IPS-18c (cell line): ENCODE data around the gene LRRC36.
"Not testable (repeated sequence)": the region's sequence is repeated elsewhere in the genome, so short reads cannot be mapped to it uniquely, and the experiment has no call there.

Experiments
- H3K4me3 ChIP-seq: 2 replicates; pipeline ENCODE4 v1.7.0; 2013; ENCODE audit warnings: low read depth, mild to moderate bottlenecking, low read length, moderate library complexity; ENCODE audit not compliant: insufficient read depth
- H3K9me3 ChIP-seq: one replicate; pipeline ENCODE4 v1.6.1; 2013; ENCODE audit warnings: mild to moderate bottlenecking, low read length, moderate library complexity; ENCODE audit not compliant: control insufficient read depth, insufficient read depth

The LRRC36 gene

GRCh38 chr16:67404740-67405226 is 78.2 kb downstream of the LRRC36 start:
- no peak overlapping the region for H3K4me3 ChIP-seq
- no peaks in the 10 kb centered on the region for H3K9me3 ChIP-seq

- Histone ChIP-seq H3K4me3 (no peak overlapping the region), H3K9me3 (no peaks in the 10 kb centered on the region)
These were observed 78.7 kb downstream of the LRRC36 start for GRCh38 chr16:67405336-67405735.

DNA sequence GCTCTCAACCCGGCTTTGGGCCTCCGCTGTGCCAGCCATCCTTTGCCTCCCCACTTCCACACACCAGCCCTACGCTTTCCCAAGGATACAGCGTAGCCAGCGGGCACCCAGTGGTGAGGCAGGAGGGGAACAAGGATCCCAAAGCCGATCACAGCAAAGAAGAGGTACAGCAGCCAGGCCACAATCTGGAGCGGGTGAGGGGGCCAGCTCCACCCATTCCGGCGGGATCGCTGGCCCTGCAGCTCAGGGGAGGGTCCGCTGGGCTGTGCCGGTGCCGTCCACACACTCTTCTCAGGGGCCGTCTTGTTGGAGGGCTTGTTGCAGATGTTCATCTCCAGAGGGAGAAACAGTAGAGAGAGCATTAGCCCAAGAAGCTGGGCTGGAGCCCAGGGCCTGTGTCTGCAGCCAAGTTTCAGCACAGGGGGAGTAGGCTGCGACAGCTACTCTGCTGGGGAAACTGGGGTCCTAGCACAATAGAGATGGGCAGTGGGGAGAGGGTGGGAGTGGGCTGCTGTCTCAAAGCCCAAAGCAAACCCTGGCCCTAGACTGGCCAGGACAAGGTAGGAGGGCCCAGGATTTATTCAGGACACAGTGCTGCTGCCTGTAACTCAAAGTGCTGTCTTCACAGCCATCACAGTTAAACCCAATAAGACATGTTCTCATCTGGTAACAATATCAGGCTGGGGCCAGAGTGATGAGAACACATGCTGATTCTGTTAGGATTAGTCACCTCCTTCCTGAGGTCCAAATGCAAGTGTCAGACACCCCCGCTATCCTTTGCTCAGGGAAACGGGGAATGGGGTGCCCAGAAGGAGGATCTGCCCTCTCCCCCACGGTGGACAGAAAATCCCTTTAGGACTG is 79.7 kb downstream of the LRRC36 start:
- no peak overlapping the region for H3K4me3 ChIP-seq
- H3K9me3 ChIP-seq, result no peaks in the 10 kb centered on the region

DNA sequence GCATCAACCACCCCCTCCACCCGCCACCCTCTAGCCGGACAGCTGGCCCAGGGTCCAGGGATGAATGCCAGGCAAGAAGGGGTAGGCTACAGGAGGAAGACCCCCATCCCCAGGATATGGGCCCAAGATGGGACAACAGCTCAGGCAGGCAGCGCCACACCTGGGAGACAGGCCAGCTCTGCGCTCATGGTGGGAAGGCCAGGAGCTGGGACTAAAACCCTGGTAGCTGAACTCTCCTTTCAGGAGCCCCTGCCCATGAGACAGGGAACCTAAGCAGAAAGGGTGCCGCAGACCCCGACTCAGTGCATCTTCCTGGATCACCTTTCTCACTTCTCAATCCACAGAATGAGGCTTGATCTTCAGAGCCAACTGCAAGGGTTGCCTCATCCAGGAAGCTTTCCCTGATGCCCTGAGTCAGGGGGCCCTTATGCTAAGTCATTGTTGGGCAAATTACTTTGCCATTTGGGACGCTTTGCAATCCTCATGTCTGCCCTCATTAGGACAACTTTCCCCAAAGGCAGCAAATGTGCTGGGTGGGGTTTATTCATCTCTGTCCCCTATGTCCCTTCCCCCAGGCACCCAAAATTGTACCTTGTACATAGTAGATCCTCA is 80.7 kb downstream of the LRRC36 start:
- Histone ChIP-seq H3K4me3 (no peak overlapping the region), H3K9me3 (no peaks in the 10 kb centered on the region)

DNA sequence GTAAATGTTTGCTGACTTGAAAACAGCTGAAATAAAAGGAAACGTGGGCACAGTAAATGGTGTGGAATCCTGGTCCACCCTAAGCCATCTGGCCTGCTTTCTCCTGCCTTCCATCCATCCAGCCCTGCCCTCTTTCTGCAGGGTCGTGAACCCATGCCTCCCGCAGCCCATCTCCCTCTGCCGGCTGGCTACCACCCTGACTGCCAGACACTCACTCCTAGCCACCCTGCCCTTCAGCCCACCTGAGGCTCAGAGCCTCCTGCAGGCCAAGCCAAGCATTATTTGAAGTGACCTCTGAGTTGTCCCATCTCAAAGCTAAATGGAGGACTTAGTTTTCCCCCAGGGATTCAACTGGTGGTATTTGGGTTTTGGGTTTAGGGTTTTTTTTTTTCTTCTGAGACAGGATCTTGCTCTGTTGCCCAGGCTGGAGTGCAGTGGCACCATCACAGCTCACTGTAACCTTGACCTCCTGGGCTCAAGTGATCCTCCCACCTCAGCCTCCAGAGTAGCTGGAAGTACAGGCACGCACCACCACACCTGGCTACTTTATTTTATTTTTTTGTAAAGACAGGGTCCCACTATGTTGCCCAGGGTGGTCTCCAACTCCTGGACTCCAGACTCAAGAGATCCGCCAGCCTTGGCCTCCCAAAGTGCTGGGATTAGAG is 81.3 kb downstream of the LRRC36 start:
- Histone ChIP-seq H3K9me3 (no peaks in the 10 kb centered on the region), H3K4me3 (no peak overlapping the region)

DNA sequence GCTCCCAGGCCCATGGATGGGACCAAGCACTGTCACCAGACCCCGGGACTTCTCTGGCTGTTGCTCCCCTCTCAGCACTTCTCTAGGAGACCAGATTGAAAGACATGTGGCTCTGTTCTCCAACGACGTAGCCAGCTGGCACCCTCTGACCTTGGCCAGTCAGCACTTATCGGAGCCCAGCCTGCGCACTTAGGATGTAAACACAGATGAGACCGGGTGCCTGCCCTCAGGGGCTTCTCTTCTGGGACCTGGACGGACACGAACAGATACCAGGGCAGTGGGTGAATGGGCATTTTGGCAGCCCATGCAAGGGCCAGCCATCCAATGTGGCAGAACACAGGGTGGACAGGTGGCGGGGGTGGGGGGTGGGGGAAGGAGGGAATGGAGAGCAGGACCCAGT is 83.0 kb downstream of the LRRC36 start:
- no peak overlapping the region for H3K4me3 ChIP-seq
- no peaks in the 10 kb centered on the region for H3K9me3 ChIP-seq

GRCh38 chr16:67411339-67411738 is 84.7 kb downstream of the LRRC36 start:
- Histone ChIP-seq H3K9me3 (no peaks in the 10 kb centered on the region), H3K4me3 (no peak overlapping the region)

DNA sequence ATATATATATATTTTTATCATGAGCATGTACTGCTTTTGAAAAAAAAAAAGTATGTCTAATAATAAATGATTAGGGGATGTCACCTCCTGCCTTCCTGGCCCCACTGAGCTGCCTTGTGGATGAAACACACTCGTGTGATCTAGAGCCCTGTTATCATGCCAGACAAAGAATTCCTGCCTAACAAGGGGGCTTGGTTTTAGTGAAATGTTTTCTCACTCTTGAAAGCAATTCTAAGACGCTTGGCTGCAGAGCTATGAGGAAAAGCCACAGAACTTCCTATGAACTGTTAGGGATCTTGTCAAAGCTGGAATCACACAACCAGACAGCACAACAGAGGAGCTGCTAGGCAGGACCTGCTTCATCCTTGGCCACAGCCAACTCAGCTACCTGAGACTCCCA is 85.7 kb downstream of the LRRC36 start:
- no peak overlapping the region for H3K4me3 ChIP-seq
- H3K9me3 ChIP-seq, result no peaks in the 10 kb centered on the region

GRCh38 chr16:67413978-67414911 is 87.6 kb downstream of the LRRC36 start:
- no peaks in the 10 kb centered on the region for H3K9me3 ChIP-seq
- no peak overlapping the region for H3K4me3 ChIP-seq

DNA sequence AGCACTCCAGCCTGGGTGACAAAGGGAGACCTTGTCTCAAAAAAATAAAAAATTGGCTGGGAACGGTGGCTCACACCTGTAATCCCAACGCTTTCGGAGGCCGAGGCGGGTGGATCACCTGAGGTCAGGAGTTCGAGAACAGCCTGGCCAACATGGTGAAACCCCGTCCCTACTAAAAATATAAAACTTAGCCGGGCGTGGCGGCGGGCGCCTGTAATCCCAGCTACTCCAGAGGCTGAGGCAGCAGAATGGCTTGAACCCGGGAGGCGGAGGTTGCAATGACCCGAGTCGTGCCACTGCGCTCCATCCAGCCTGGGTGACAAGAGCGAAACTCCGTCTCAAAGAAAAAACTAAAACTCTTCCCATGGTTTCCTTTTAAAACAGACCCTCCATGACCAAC is 88.8 kb downstream of the LRRC36 start:
- peak overlapping the region; percentile 78; the same call in 1 of the 2 replicates for H3K4me3 ChIP-seq
- not testable (repeated sequence) for H3K9me3 ChIP-seq

DNA sequence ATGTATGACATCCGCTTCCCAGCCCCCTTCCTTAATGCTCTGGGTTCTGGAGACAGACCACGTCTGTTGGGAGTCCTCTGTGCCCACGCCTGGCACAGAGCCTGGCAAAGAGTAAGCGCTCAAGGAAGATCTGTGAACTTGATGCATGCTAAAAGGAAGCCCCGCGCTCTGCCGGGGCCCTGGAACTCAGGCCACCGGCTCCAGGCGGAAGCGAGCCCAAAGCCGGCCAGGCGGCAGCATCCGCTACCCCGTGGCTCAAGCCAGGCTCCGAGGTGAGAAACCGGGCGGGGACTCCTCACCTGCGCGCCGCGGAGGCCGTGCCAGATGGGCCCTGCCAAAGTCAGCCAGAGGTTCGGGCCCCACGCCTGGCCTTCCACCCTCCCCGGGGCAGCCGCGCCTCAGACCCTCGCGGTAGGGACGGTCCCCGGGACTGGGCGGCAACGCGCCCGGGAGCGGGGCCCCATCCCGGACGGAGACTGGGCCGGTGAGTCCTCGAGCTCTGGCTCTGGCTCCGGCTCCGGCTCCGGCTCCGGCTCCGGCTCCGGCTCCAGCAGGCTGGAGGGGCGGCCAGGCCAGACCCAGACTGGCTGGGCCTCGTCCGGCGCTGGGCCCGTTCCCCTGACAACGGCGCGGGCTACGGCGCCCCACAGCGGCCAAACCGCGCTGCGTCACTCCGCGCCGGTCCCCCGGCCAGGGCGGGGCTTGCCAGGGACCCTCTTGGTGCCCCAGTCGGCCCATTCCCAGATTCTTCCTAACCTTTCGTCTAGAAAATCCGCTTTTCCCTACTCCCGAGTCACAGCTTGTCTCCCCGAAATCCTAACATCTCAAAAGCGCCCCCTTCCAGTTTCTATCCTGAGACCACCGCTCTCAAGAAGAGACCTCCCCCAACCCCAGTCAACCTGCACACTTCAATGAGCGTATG is 89.5 kb downstream of the LRRC36 start, which contains the start of gene ZDHHC1:
TSS of gene ZDHHC1 (minus strand) at position 606 of the 922 bp plus-strand sequence. CDS start 8,702 bp downstream, outside the sequence.
- peak within 1 kb of the TSS; percentile 78 for H3K4me3 ChIP-seq
- no peaks in the 10 kb centered on the region for H3K9me3 ChIP-seq

GRCh38 chr16:67417333-67418061 is 90.9 kb downstream of the LRRC36 start:
- H3K9me3 ChIP-seq, result no peaks in the 10 kb centered on the region
- H3K4me3 ChIP-seq, result no peak overlapping the region

- Histone ChIP-seq H3K9me3 (no peaks in the 10 kb centered on the region), H3K4me3 (no peak overlapping the region)
These were observed 92.9 kb downstream of the LRRC36 start for GRCh38 chr16:67419502-67419901.

DNA sequence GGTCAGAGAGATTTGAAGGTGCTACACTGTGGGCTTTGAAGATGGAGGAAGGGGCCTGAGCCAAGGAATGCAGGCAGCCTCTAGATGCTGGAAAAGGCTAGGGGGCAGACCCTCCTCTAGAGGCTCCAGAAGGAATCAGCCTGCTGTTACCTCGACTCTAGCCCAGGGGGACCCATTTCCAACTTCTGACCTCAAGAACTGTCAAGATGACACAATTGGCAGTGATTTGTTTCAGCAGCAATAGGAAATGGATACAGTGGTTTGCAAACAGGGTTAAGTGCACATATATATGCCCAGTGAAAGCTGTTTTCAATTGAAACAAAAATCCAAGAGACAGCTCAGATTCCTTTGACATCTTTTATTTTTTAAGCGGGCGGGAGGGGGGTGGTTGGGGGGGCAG is 93.3 kb downstream of the LRRC36 start:
- no peak overlapping the region for H3K4me3 ChIP-seq
- H3K9me3 ChIP-seq, result no peaks in the 10 kb centered on the region

DNA sequence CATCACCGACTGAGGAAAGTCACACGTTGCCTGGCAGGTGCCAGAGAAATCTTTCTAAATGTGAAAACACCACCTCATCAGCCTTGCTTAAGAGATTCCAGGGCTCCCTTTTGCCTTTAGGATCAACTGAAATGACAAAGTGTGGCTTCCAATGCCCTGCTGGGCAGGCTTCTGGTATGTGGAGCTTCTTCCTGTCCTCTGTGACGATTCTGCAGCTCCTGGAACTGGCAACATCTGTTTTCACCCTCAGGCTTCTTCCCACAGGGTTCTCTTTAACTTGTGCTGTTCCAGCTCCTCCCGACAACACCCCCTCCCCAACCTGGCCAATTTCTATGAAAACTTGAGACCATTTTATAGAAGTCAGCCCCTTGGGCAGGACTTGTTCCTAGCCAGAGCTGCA is 94.4 kb downstream of the LRRC36 start:
- Histone ChIP-seq H3K4me3 (no peak overlapping the region), H3K9me3 (no peaks in the 10 kb centered on the region)
